Keratinocyte (primary cell): Measurements from ENCODE around the gene VOPP1. TPM values are rescaled to one million over a fixed set of nuclear protein-coding genes. Genes with fewer than 3 reads are reported as not detected.

Experiments used
- DNase-seq: peaks from one replicate; pipeline ENCODE4 v3.0.0-alpha.2; 2011; ENCODE audit warnings: low read depth, missing footprints, low spot score
- FAIRE-seq: peaks from 2 replicates; lab custom pipeline; 2011; peaks lifted over from hg19 to GRCh38; lab: Jason Lieb, UNC
- H2AFZ ChIP-seq: 2 replicates; pipeline ENCODE4 v1.6.0; 2012; ENCODE audit warnings: low read length, control low read depth, inconsistent platforms; ENCODE audit not compliant: control insufficient read depth
- H3K27ac ChIP-seq: 2 replicates; pipeline ENCODE4 v1.5.1; 2011; ENCODE audit warnings: low read length; ENCODE audit not compliant: control insufficient read depth, insufficient read depth
- H3K27me3 ChIP-seq: 3 replicates; pipeline ENCODE4 v1.6.0; 2011; ENCODE audit warnings: low read length; ENCODE audit not compliant: control insufficient read depth, insufficient read depth; ENCODE audit errors: extremely low read depth
- H3K36me3 ChIP-seq, 2 experiments: 2 replicates in 1 of 2; 3 replicates in 1 of 2; pipeline ENCODE4 v1.5.1; 2011; ENCODE audit warnings: low read length in 2 of 2, mild to moderate bottlenecking in 1 of 2; ENCODE audit not compliant: control insufficient read depth in 2 of 2, insufficient read depth in 2 of 2; ENCODE audit errors: extremely low read depth in 1 of 2
- H3K4me1 ChIP-seq: 3 replicates; pipeline ENCODE4 v1.5.1; 2011; ENCODE audit warnings: low read length; ENCODE audit not compliant: control insufficient read depth, insufficient read depth; ENCODE audit errors: extremely low read depth
- H3K4me2 ChIP-seq: 3 replicates; pipeline ENCODE4 v1.6.0; 2011; ENCODE audit warnings: low read depth, low read length; ENCODE audit not compliant: control insufficient read depth, insufficient read depth; ENCODE audit errors: extremely low read depth
- H3K4me3 ChIP-seq, 3 experiments: fragments of 200-600 bp in 1 of 3; sonication (generic) in 1 of 3; 2 replicates in 2 of 3; 3 replicates in 1 of 3; pipeline ENCODE4 v1.5.1; 2011 to 2016; ENCODE audit warnings: low read length in 3 of 3, mild to moderate bottlenecking in 3 of 3, control low read depth in 2 of 3, inconsistent platforms in 1 of 3, low read depth in 1 of 3, mixed read lengths in 1 of 3, mixed run types in 1 of 3, moderate library complexity in 1 of 3; ENCODE audit not compliant: control insufficient read depth in 2 of 3, insufficient read depth in 2 of 3; ENCODE audit errors: extremely low read depth in 1 of 3
- H3K79me2 ChIP-seq: 2 replicates; pipeline ENCODE4 v1.6.0; 2012; ENCODE audit warnings: low read length; ENCODE audit not compliant: control insufficient read depth, insufficient read depth
- H3K9ac ChIP-seq: 3 replicates; pipeline ENCODE4 v1.6.0; 2011; ENCODE audit warnings: low read length; ENCODE audit not compliant: control insufficient read depth, insufficient read depth; ENCODE audit errors: extremely low read depth
- H3K9me1 ChIP-seq: 3 replicates; pipeline ENCODE4 v1.6.0; 2011; ENCODE audit warnings: low read length; ENCODE audit not compliant: control insufficient read depth, insufficient read depth; ENCODE audit errors: extremely low read depth
- H3K9me3 ChIP-seq: 2 replicates; pipeline ENCODE4 v1.5.1; 2012; ENCODE audit warnings: low read depth, low read length; ENCODE audit not compliant: control insufficient read depth
- H4K20me1 ChIP-seq: 3 replicates; pipeline ENCODE4 v1.6.0; 2011; ENCODE audit warnings: low read length; ENCODE audit not compliant: control insufficient read depth, insufficient read depth; ENCODE audit errors: extremely low read depth
- EZH2 ChIP-seq: IDR thresholded peaks from one replicate; pipeline ENCODE4 v1.6.1; 2012; ENCODE audit warnings: inconsistent platforms, mild to moderate bottlenecking, low read length, moderate library complexity
- dilution Hi-C: fragments of 300-500 bp; cut with MboI; formaldehyde crosslinking; loops from one replicate; pipeline ENCODE4 v1.7.0; 2020; ENCODE audit warnings: low sequenced_read_pairs; ENCODE audit not compliant: extremely low pct_ligation_motif_present
- polyA plus RNA-seq, 5 experiments: library from polyadenylated mRNA; depleted of rRNA in 3 of 5; stranded (reverse) in 3 of 5; stranded (forward) in 1 of 5; unstranded in 1 of 5; fragments of >200 nt; gene quantifications; 1 replicate in 1 of 5; 2 replicates in 3 of 5; 3 replicates in 1 of 5; pipeline versions ENCODE4 v1.2.1 to v1.2.3, GENCODE V29; 2011 to 2012; ENCODE audit warnings: missing spikeins in 2 of 5, low read depth in 1 of 5, low replicate concordance in 1 of 5
- TF ChIP-seq, protein P1 (sequence below), 3 experiments: IDR thresholded peaks in 1 of 3; conservative IDR thresholded peaks in 1 of 3; optimal IDR thresholded peaks in 1 of 3; 2 replicates in 2 of 3; 3 replicates in 1 of 3; pipeline versions ENCODE3 to v1.5.1; 2011; ENCODE audit warnings: low read length in 3 of 3, mild to moderate bottlenecking in 3 of 3, moderate library complexity in 2 of 3, control low read depth in 1 of 3, inconsistent platforms in 1 of 3; ENCODE audit not compliant: insufficient read depth in 2 of 3; ENCODE audit errors: extremely low read depth in 1 of 3

VOPP1 gene
- polyA plus RNA-seq, 1 donor (not counting 4 experiments of a cell fraction or from before 2014, with no cell fraction given) = 49.2 TPM

DNA sequence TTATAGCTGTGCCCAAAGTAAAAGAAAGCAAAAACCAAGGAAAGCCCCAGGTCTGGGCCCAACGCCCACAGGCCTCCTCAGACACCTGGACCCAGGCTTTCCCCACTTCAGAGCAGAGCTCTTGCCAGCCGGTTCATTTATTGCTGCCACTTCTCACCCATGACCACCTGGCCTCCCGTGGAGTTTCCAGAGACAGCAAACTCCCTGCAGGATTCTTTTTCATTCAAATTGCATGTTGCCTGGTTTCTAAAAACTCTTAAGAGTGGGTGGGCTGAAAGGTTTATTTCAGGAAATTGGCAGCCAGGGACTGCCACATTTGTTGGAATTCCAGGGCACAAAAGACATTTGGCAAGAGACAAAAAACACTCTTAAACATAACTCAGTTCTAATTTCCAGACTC, 4.7 kb downstream of the VOPP1 start:
- Histone ChIP-seq H3K27me3 (no peaks in the 10 kb centered on the region), H3K9me3 (no peaks in the 10 kb centered on the region), H3K36me3 (no peaks in the 10 kb centered on the region), H2AFZ (no peak overlapping the region), H3K4me1 (peaks cover 28% of the 10 kb centered on the region), H3K79me2 (peaks cover 77% of the 10 kb centered on the region), H3K27ac (no peak overlapping the region), H3K9me1 (peaks cover 4% of the 10 kb centered on the region), H3K4me3 (no peak overlapping the region), H4K20me1 (peaks cover 16% of the 10 kb centered on the region), H3K4me2 (no peak overlapping the region), H3K9ac (no peak overlapping the region)
- DNase-seq = no peak
- no peak for TF ChIP-seq EZH2
- TF ChIP-seq, protein P1, sequence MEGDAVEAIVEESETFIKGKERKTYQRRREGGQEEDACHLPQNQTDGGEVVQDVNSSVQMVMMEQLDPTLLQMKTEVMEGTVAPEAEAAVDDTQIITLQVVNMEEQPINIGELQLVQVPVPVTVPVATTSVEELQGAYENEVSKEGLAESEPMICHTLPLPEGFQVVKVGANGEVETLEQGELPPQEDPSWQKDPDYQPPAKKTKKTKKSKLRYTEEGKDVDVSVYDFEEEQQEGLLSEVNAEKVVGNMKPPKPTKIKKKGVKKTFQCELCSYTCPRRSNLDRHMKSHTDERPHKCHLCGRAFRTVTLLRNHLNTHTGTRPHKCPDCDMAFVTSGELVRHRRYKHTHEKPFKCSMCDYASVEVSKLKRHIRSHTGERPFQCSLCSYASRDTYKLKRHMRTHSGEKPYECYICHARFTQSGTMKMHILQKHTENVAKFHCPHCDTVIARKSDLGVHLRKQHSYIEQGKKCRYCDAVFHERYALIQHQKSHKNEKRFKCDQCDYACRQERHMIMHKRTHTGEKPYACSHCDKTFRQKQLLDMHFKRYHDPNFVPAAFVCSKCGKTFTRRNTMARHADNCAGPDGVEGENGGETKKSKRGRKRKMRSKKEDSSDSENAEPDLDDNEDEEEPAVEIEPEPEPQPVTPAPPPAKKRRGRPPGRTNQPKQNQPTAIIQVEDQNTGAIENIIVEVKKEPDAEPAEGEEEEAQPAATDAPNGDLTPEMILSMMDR (optimal IDR thresholded peaks at IDR 0.05 in 1 of 3, IDR thresholded peaks at IDR 0.05 in 1 of 3, conservative IDR thresholded peaks at IDR 0.05 in 1 of 3; ENCODE audit: extremely low read depth in 1 of 3, insufficient read depth in 2 of 3, low read length in 3 of 3) = no peak
- no peak for FAIRE-seq
- dilution Hi-C loops = no loop called here

DNA sequence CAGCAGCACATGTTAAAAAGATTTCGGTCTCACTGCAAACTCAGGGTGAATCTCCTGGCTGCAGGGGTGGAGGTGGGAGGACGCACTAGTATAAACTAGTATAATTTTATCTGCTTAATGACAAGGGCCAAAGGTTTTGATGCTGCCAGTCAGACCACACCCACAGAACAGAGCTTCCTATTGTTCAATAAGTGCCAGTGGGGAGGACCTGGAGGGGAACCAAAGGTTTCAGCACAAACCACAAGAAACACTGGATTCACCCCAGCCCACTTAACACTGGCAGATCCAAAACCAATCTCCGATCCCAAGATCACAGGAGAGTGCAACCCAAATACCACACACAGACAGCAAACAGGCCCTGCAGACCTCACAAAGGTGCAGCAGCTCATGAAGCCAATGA, 6.6 kb downstream of the VOPP1 start:
- Histone ChIP-seq H3K9ac (no peak overlapping the region), H3K9me1 (peaks cover 4% of the 10 kb centered on the region), H3K79me2 (peaks cover 96% of the 10 kb centered on the region), H3K4me3 (no peak overlapping the region), H3K36me3 (peaks cover 0 to 2% of the 10 kb centered on the region in 2 experiments), H3K9me3 (no peaks in the 10 kb centered on the region), H2AFZ (no peak overlapping the region), H4K20me1 (peaks cover 20% of the 10 kb centered on the region), H3K4me1 (peaks cover 26% of the 10 kb centered on the region), H3K27me3 (no peaks in the 10 kb centered on the region), H3K4me2 (no peak overlapping the region), H3K27ac (no peak overlapping the region)
- DNase-seq = no peak
- TF ChIP-seq, protein P1 (optimal IDR thresholded peaks at IDR 0.05 in 1 of 3, IDR thresholded peaks at IDR 0.05 in 1 of 3, conservative IDR thresholded peaks at IDR 0.05 in 1 of 3; ENCODE audit: extremely low read depth in 1 of 3, insufficient read depth in 2 of 3, low read length in 3 of 3) = no peak
- dilution Hi-C loops = no loop called here
- no peak for FAIRE-seq
